Stimulated activated CD8-positive, alpha-beta memory T cell treated with anti-CD3 and anti-CD28 coated beads, Interleukin-15, amount 100 ng/mL, for 1 hour (primary cell): Measurements from ENCODE around the gene CTNND2.
"Not testable (repeated sequence)": the region's sequence is repeated elsewhere in the genome, so short reads cannot be mapped to it uniquely, and the experiment has no call there.

ENCODE experiments used
- DNase-seq: peaks from one replicate; pipeline ENCODE4 v3.0.0-alpha.2; 2020; ENCODE audit warnings: low read depth

CTNND2 gene

GRCh38 chr5:11037080-11037479, 867.2 kb downstream of the CTNND2 start:
- DNase-seq, result no peak

- no peak for DNase-seq
These were observed 873.6 kb downstream of the CTNND2 start for GRCh38 chr5:11030671-11031070.

- no peak for DNase-seq
These were observed 876.6 kb downstream of the CTNND2 start for GRCh38 chr5:11027660-11028059.

GRCh38 chr5:11026543-11026942, 877.7 kb downstream of the CTNND2 start:
- no peak for DNase-seq

- no peak for DNase-seq
These were observed 880.3 kb downstream of the CTNND2 start for GRCh38 chr5:11023945-11024344.

- no peak for DNase-seq
These were observed 890.5 kb downstream of the CTNND2 start for GRCh38 chr5:11013793-11014192.

GRCh38 chr5:11012295-11012694, 892.0 kb downstream of the CTNND2 start:
- no peak for DNase-seq

GRCh38 chr5:11010429-11011210, 893.6 kb downstream of the CTNND2 start:
- no peak for DNase-seq

GRCh38 chr5:11009576-11009975, 894.7 kb downstream of the CTNND2 start:
- DNase-seq, result no peak

GRCh38 chr5:11007269-11007870, 896.9 kb downstream of the CTNND2 start:
- no peak for DNase-seq

- not testable (repeated sequence) for DNase-seq
These were observed 899.7 kb downstream of the CTNND2 start for GRCh38 chr5:11004523-11004922.

- DNase-seq, result no peak
These were observed 903.5 kb downstream of the CTNND2 start for GRCh38 chr5:11000515-11001353.

GRCh38 chr5:10999714-11000113, 904.5 kb downstream of the CTNND2 start:
- no peak for DNase-seq

GRCh38 chr5:10995891-10996290, 908.4 kb downstream of the CTNND2 start:
- DNase-seq, result no peak

GRCh38 chr5:10994091-10994986, 909.9 kb downstream of the CTNND2 start:
- no peak for DNase-seq

- DNase-seq, result no peak
These were observed 913.6 kb downstream of the CTNND2 start for GRCh38 chr5:10990634-10991033.

- no peak for DNase-seq
These were observed 914.5 kb downstream of the CTNND2 start for GRCh38 chr5:10989577-10990263.

GRCh38 chr5:10988622-10989021, 915.6 kb downstream of the CTNND2 start:
- no peak for DNase-seq

GRCh38 chr5:10987925-10988504, 916.2 kb downstream of the CTNND2 start:
- DNase-seq, result peak; percentile 32

- DNase-seq, result no peak
These were observed 916.8 kb downstream of the CTNND2 start for GRCh38 chr5:10987276-10987924.
